Endothelial cell of umbilical vein (primary cell): ENCODE measurements around the gene SPRN. TPM values are rescaled to one million over a fixed set of nuclear protein-coding genes. Genes with fewer than 3 reads are reported as not detected.

Experiments used
- BruUV-seq: library from RNA; stranded (reverse); fragments of 400-500 nt; replicated peaks from 2 replicates; lab custom pipeline; 2021; lab: Mats Ljungman, UMichigan
- CTCF ChIA-PET: fragments of 300-600, 350-600 bp; sonication (Branson Sonifier 250); formaldehyde crosslinking; loops from one replicate; lab custom pipeline; 2021; ENCODE audit warnings: antibody characterized with exemption, inconsistent platforms; lab: Charles Lee
- POLR2A ChIA-PET: fragments of 300-600, 350-600 bp; sonication (Branson Sonifier 250); formaldehyde crosslinking; loops from one replicate; lab custom pipeline; 2021; ENCODE audit warnings: antibody characterized with exemption, inconsistent platforms; lab: Charles Lee
- DNase-seq: peaks from one replicate; pipeline ENCODE4 v3.0.0-alpha.2; 2011; ENCODE audit warnings: low read depth, low spot score
- FAIRE-seq: peaks from 2 replicates; lab custom pipeline; 2011; peaks lifted over from hg19 to GRCh38; lab: Jason Lieb, UNC
- H2AFZ ChIP-seq: 2 replicates; pipeline ENCODE4 v1.6.0; 2012; ENCODE audit warnings: low read depth, low read length, control low read depth, inconsistent platforms
- H3K27ac ChIP-seq: 2 replicates; pipeline ENCODE4 v1.5.1; 2011; ENCODE audit warnings: low read depth, mild to moderate bottlenecking, control low read depth, low read length, moderate library complexity; ENCODE audit not compliant: insufficient read depth
- H3K27me3 ChIP-seq, 2 experiments: 2 replicates each; pipeline versions ENCODE4 v1.6.0 to v1.6.1; 2011; ENCODE audit warnings: low read length in 2 of 2, mixed read lengths in 1 of 2; ENCODE audit not compliant: control insufficient read depth in 2 of 2, insufficient read depth in 2 of 2
- H3K36me3 ChIP-seq, 2 experiments: 2 replicates in 1 of 2; 3 replicates in 1 of 2; pipeline ENCODE4 v1.5.1; 2011; ENCODE audit warnings: low read length in 2 of 2, mild to moderate bottlenecking in 1 of 2, moderate library complexity in 1 of 2; ENCODE audit not compliant: control insufficient read depth in 2 of 2, insufficient read depth in 2 of 2; ENCODE audit errors: extremely low read depth in 1 of 2
- H3K4me1 ChIP-seq: 3 replicates; pipeline ENCODE4 v1.5.1; 2011; ENCODE audit warnings: mild to moderate bottlenecking, low read length; ENCODE audit not compliant: control insufficient read depth, insufficient read depth; ENCODE audit errors: extremely low read depth
- H3K4me2 ChIP-seq: 2 replicates; pipeline ENCODE4 v1.6.1; 2011; ENCODE audit warnings: low read length, control low read depth, mixed read lengths; ENCODE audit not compliant: insufficient read depth
- H3K4me3 ChIP-seq, 3 experiments: fragments of 200-600 bp in 1 of 3; sonication (generic), shearing (Covaris generic) in 1 of 3; replicated peaks in 1 of 3; 2 replicates each; pipeline ENCODE4 v1.5.1; 2011 to 2016; ENCODE audit warnings: control low read depth in 3 of 3, low read length in 3 of 3, mild to moderate bottlenecking in 2 of 3, inconsistent platforms in 1 of 3, low read depth in 1 of 3, moderate library complexity in 1 of 3; ENCODE audit not compliant: insufficient read depth in 1 of 3
- H3K79me2 ChIP-seq: 2 replicates; pipeline ENCODE4 v1.6.0; 2012; ENCODE audit warnings: low read length, inconsistent platforms; ENCODE audit not compliant: control insufficient read depth, insufficient read depth
- H3K9ac ChIP-seq: replicated peaks from 2 replicates; pipeline ENCODE3; 2011; ENCODE audit warnings: low read length, control low read depth; ENCODE audit not compliant: insufficient read depth; ENCODE audit errors: extremely low read depth
- H3K9me1 ChIP-seq: replicated peaks from 3 replicates; pipeline ENCODE4 v1.6.0; 2011; ENCODE audit warnings: mild to moderate bottlenecking, low read length; ENCODE audit not compliant: control insufficient read depth, insufficient read depth; ENCODE audit errors: extremely low read depth
- H3K9me3 ChIP-seq: replicated peaks from 2 replicates; pipeline ENCODE4 v1.5.1; 2012; ENCODE audit warnings: low read length, inconsistent platforms; ENCODE audit not compliant: control insufficient read depth, insufficient read depth
- H4K20me1 ChIP-seq: replicated peaks from 2 replicates; pipeline ENCODE3; 2011; ENCODE audit warnings: mild to moderate bottlenecking, low read length; ENCODE audit not compliant: control insufficient read depth, insufficient read depth; ENCODE audit errors: extremely low read depth
- CTCF ChIP-seq, 2 donors: IDR thresholded peaks; 1 replicate in 1 of 2; 2 replicates in 1 of 2; pipeline ENCODE4 v1.5.1; 2011; ENCODE audit warnings: low read length in 2 of 2, mild to moderate bottlenecking in 2 of 2, moderate library complexity in 2 of 2, control low read depth in 1 of 2, inconsistent platforms in 1 of 2, low read depth in 1 of 2; ENCODE audit not compliant: insufficient read depth in 1 of 2; ENCODE audit errors: extremely low read depth in 1 of 2
- EZH2 ChIP-seq: IDR thresholded peaks from 2 replicates; pipeline ENCODE4 v1.6.1; 2012; ENCODE audit warnings: borderline replicate concordance, low read depth, mild to moderate bottlenecking, moderate library complexity, low read length, inconsistent platforms; ENCODE audit not compliant: severe bottlenecking
- FOS ChIP-seq: IDR thresholded peaks from 2 replicates; pipeline ENCODE4 v1.6.1; 2011; ENCODE audit warnings: mild to moderate bottlenecking, low read length, moderate library complexity, borderline replicate concordance; ENCODE audit not compliant: insufficient read depth
- GATA2 ChIP-seq: IDR thresholded peaks from 2 replicates; pipeline ENCODE4 v1.7.0; 2011; ENCODE audit warnings: low read depth, mild to moderate bottlenecking, moderate library complexity, mixed read lengths, low read length; ENCODE audit not compliant: insufficient read length, insufficient read depth
- JUN ChIP-seq: IDR thresholded peaks from 2 replicates; pipeline ENCODE4 v1.6.1; 2011; ENCODE audit warnings: borderline replicate concordance, low read depth; ENCODE audit not compliant: insufficient read length, insufficient read depth
- MAX ChIP-seq: IDR thresholded peaks from 2 replicates; pipeline ENCODE4 v1.6.1; 2011; ENCODE audit not compliant: insufficient read depth, insufficient read length
- MYC ChIP-seq: IDR thresholded peaks from one replicate; pipeline ENCODE4 v1.6.1; 2011; ENCODE audit warnings: mild to moderate bottlenecking, low read depth, low read length
- POLR2A ChIP-seq: IDR thresholded peaks from 2 replicates; pipeline ENCODE4 v1.6.1; 2012; ENCODE audit warnings: low read depth, mild to moderate bottlenecking, control low read depth, low read length
- dilution Hi-C: fragments of 300-500 bp; cut with MboI; formaldehyde crosslinking; loops from one replicate; pipeline ENCODE4 v1.15.0; 2019; ENCODE audit warnings: low sequenced_read_pairs; ENCODE audit not compliant: extremely low pct_ligation_motif_present
- intact Hi-C: fragments of 100-400 bp; cut with micrococcal nuclease; formaldehyde crosslinking; loops from one replicate; pipeline ENCODE4 v1.10.0; 2022
- polyA plus RNA-seq, 4 experiments: library from polyadenylated mRNA; depleted of rRNA in 3 of 4; stranded (reverse) in 3 of 4; unstranded in 1 of 4; fragments of >200 nt; gene quantifications; 2 replicates each; pipeline versions ENCODE4 v1.2.1 to v1.2.3, GENCODE V29; 2011 to 2012; ENCODE audit warnings: missing spikeins in 1 of 4
- total RNA-seq: library from RNA; stranded (reverse); gene quantifications from 2 replicates; pipeline ENCODE4 v1.2.3, GENCODE V29; 2021

The SPRN gene
- total and polyA plus RNA-seq, 2 donors (not counting 3 experiments of a cell fraction or from before 2014, with no cell fraction given) = 0.13 TPM; not detected in 1

DNA sequence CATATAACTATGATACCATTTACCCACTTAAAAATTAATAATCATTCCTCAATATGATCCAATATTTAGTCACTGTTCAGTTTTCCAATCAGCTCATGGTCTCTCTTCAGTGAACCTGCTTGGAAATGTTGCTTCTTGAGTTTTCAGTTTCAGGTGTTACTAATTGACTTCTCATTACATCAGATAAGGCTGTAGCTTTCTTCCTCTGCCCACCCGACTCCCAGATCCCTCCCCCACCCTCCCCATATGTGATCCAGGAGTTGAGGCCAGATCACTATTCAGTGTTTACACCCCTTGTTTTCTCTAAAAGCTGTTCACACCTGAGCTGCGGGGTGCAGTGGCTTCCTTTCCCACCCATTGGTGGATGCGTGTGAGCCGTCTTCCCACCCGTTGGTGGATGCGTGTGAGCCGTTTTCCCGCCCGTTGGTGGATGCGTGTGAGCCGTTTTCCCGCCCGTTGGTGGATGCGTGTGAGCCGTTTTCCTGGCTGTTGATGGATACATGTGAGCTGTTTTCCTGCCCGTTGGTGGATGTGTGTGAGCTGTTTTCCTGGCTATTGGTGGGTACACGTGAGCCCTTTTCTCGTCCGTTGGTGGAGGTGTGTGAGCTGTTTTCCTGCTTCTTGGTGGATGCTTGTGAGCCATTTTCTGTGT lies 33.7 kb downstream of the SPRN start:
- no peaks in the 10 kb centered on the region for H3K9me1 ChIP-seq
- no peak overlapping the region for H3K9ac ChIP-seq
- H3K27me3 ChIP-seq = no peaks in the 10 kb centered on the region
- no TSS peak for BruUV-seq
- no peak overlapping the region for H2AFZ ChIP-seq
- peaks cover 15% of the 10 kb centered on the region for H3K79me2 ChIP-seq
- intact Hi-C loops = loop anchor here (1.0 to 5.0 kb wide), 2 partner anchors 12 to 83 kb away; partner anchors contain the start of genes TUBGCP2 and ZNF511
- TF ChIP-seq MAX = no peak
- TF ChIP-seq FOS = no peak
- no peak for TF ChIP-seq MYC
- TF ChIP-seq EZH2 = no peak
- no peak for TF ChIP-seq GATA2
- no peak for TF ChIP-seq POLR2A
- TF ChIP-seq CTCF (IDR thresholded peaks at IDR 0.05; ENCODE audit: extremely low read depth in 1 of 2, insufficient read depth in 1 of 2, low read depth in 1 of 2, low read length in 2 of 2) = no peak
- no peak for TF ChIP-seq JUN
- H3K27ac ChIP-seq = peak overlapping the region; percentile 25
- no peak for FAIRE-seq
- dilution Hi-C loops = no loop called here
- no peaks in the 10 kb centered on the region for H4K20me1 ChIP-seq
- H3K36me3 ChIP-seq = no peaks in the 10 kb centered on the region
- ChIA-PET POLR2A (no interaction called here), CTCF (interaction anchor here (0.7 to 1.7 kb wide), 4 partner anchors 11 to 67 kb away, joined by 3 to 9 read pairs (median 6); partner anchors contain the start of gene PAOX)
- H3K4me3 ChIP-seq = no peak overlapping the region
- no peak overlapping the region for H3K4me2 ChIP-seq
- no peak for DNase-seq
- H3K4me1 ChIP-seq = peaks cover 9% of the 10 kb centered on the region
- H3K9me3 ChIP-seq = no peaks in the 10 kb centered on the region
